Measurements from ENCODE around the gene CORO1C.
A peak's percentile ranks its signal among the peaks of the same experiment; 100 is the strongest.

Gene CORO1C

DNA sequence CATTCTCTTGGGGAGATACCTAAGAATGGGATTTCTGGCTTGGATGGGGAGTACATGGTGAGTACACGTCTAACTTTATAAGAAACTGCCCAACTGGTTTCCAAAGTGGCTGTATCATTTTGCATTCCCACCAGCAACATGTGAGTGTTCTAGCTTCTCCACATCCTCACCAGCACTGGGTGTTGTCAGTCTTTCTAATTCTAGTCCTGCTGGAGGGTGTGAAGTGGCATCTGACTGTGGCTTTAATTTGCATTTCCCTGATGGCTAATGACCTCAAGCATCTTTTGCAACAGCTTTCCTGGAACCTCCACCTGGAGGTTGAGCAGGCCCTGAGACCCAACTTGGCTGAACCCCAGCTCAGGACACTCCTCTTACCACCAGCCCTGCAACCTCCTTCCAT, 115.4 kb downstream of the CORO1C start:
- DNase-seq (ENCODE audit: low read depth) = no peak

DNA sequence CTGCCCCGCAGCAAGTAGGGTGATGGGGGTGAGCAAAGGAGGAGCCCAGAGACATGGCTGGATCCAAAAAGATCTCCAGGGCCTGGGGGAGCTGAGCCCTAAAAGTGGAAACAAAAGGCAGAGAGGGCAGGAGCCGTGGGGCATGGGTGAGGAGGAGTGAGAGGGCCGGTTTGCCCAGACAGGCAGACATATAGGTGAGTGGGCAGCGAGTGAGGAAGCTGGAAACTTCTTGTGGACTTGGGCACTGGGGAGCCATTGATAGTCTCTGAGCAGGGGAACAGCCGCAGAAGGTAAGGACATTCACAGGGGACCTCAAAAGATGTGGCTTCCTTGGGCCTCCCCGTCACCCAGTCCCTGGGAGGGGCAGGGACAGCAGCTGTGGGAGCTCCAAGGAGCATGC, 116.7 kb downstream of the CORO1C start:
- no peak for DNase-seq (ENCODE audit: low read depth)

GRCh38 chr12:108614041-108614440, 117.3 kb downstream of the CORO1C start:
- DNase-seq (ENCODE audit: low read depth) = no peak

GRCh38 chr12:108613548-108613947, 117.8 kb downstream of the CORO1C start:
- DNase-seq (ENCODE audit: low read depth) = no peak

- no peak for DNase-seq (ENCODE audit: low read depth)
These were observed 118.5 kb downstream of the CORO1C start for GRCh38 chr12:108612788-108613282.

GRCh38 chr12:108611884-108612415, 119.4 kb downstream of the CORO1C start:
- DNase-seq (ENCODE audit: low read depth) = peak; percentile 72

GRCh38 chr12:108610856-108611605, 120.3 kb downstream of the CORO1C start:
- no peak for DNase-seq (ENCODE audit: low read depth)

DNA sequence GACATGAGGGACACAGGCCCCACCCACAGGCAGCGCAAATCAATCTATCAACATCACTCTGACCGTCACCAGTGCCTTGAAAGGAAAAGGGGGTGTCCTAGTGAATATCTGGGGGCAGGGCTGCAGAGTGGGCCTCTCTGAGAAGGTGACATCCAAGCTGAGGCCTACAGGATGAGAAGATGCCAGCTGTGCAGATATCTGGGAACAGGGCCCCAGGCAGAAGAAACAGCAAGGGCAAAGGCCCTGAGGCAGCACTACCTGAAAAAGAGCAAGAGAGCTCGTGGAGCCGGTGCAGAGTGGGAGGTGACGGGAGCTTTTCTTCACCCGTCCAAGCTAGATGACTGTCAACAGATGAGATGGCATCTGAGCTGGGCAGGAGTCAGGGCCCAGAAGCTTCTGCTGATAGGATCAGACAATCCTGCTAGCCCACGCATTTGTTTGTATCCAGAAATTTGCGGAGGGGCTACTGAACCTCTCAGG, 120.9 kb downstream of the CORO1C start:
- no peak for DNase-seq (ENCODE audit: low read depth)

DNA sequence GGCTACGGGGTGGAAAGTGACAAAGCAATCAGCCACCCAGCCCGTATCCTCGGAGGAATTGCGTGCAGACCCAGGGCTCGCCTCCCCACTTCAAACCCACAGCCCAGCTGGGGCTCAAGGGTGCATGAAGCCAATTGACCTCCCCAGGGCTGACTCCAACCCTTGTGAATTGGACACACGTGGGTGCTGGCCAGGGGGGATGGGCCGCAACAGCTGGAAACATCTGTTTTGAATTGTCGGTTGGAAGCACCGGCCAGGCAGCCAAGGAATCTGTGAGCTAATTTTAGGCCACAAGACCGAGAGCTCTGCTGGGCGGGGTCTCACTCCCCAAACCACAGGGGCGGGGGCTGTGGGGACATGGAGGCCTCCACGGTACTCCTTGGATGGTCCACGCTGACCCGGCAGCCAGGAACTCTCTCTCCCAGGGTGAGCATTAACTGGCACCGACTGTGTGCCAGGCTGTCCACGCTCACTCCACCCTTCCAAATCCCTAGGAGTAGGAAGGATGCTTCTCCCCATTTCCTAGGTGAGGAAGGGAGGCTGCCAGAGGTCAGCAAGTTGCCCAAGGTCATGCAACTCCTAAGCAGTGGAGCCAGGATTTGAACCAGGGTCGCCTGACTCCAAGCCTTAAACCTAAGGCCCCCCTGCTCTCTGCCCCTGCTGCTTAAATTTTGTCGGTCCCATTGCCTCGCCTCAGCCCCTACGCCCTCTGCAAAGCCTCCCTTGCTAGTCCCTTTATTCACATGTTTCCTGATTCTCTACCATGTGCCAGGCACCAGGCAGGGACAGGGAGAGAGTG, 121.6 kb downstream of the CORO1C start:
- peak; percentile 77 for DNase-seq (ENCODE audit: low read depth)

- DNase-seq (ENCODE audit: low read depth) = no peak
These were observed 122.7 kb downstream of the CORO1C start for GRCh38 chr12:108608616-108609015.

- no peak for DNase-seq (ENCODE audit: low read depth)
These were observed 123.2 kb downstream of the CORO1C start for GRCh38 chr12:108607981-108608600.

GRCh38 chr12:108606492-108606891, 124.8 kb downstream of the CORO1C start:
- no peak for DNase-seq (ENCODE audit: low read depth)

- DNase-seq (ENCODE audit: low read depth) = no peak
These were observed 125.5 kb downstream of the CORO1C start for GRCh38 chr12:108605690-108606406.

DNA sequence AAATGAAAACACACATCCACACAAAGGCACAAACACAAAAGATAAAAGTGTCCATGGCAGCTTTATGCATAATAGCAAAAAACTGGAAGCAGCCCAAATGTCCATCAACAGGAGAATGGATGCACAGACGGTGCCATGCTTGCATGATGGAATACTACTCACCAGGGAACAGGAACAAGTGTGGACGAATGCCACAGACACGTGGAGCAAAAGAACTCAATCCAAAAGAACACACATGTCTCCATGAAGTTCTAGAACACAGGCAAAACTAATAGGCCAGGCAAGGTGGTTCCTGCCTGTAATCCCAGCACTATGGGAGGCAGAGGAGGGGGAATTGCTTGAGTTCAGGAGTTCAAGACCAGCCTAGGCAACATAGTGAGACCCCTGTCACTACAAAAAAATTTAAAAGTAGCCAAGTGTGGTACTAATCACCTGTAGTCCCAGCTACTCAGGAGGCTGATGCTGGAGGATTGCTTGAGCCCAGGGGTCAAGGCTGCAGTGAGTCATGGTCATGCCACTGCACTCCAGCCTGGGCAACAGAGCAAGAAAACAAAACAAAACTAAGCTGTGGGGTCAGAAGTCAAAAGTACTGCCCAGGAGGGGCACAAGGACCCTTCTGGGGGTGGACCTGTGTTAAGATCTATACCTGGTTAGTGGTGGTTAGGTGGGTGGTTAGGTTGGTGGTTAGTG, 126.2 kb downstream of the CORO1C start:
- DNase-seq (ENCODE audit: low read depth) = no peak

GRCh38 chr12:108604208-108604941, 126.9 kb downstream of the CORO1C start:
- DNase-seq (ENCODE audit: low read depth) = no peak

DNA sequence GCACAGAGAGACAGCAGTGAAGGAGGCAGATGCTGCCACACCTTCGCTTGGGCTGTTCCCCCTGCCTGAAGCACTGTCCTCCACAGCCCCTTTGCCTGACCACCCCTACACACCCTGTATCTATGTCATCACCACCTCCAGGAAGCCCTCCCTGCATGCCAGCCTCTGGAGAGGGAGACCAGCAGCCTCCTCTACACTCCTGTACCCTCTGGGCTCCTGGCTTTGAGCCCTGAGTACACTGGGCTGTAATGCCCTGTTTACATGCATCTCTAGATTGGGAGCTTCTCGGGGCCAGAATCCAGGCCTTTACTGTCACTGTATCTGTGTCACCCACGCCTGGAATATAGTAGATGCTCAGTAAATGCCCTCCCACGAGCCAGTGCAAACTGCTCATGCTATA, 127.6 kb downstream of the CORO1C start:
- DNase-seq (ENCODE audit: low read depth) = no peak

DNA sequence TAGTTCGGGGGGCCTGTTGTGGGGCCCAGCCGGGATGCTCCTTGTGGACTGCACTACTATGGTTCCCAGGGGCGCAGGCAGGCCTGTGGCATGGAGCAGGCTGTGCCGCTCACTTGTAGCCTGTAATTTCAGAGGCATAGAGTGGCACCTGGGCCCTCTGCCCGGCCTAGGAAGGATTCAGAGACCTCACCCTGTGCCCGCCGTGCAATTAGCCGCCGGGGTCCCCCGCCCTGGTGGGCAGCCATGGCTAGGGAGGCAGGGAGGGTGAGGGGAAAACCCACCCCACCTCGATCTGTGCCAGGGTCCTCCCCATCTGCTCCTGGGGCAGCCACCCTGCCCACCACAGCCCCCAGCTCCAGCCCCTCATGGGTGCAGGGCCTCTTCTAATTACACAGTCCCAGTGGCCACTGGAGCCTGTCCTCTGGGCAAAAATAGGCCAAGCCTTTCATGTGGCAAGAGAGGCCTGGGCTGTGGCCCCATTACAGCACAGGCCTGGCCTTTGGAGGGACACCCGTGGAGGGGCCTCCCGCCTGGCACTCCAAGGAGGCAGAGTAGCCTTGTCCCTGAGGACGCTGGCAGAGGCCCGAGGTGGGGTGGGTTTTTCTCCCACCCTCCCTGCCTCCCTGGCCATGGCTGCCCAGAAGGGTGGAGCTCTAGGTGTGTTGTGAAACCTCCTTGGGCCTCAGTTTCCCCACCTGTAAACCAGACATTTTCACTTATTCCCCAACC, 128.2 kb downstream of the CORO1C start:
- no peak for DNase-seq (ENCODE audit: low read depth)

DNA sequence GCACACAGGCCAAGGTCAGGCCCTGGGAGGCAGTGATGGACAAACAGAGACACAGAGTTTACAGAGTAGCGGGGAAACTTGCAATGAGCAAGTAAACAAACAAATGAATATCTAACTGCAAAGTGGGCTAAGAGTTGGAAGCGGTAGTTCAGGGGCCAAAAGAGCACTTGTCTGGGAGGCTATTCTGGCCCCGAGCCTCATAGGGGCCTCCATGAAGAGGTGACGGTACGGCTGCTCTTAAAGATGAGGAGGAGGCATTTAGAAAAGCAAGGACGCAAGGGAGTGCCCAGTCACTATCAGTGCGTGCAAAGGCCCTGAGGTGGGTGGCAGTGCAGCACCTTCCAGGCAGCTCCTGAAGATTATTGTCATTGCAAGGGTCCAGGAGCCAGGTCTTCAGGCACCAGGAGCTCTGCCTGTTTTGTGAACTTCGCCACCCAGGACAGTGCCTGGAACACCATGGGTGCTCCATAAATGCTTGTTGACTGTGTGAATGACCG, 129.1 kb downstream of the CORO1C start:
- no peak for DNase-seq (ENCODE audit: low read depth)

GRCh38 chr12:108600702-108601007, 130.7 kb downstream of the CORO1C start:
- DNase-seq (ENCODE audit: low read depth) = no peak

Data from GM04504 (cell line).